Hepatocyte (in vitro differentiated cells): ENCODE measurements around the gene ATP9A.
A peak's percentile ranks its signal among the peaks of the same experiment; 100 is the strongest.

Experiments used
- CTCF ChIP-seq: fragments of 200-600 bp; sonication (generic); IDR thresholded peaks from 2 replicates; pipeline ENCODE4 v1.5.1; 2016; ENCODE audit warnings: antibody characterized with exemption, mild to moderate bottlenecking; ENCODE audit not compliant: poor library complexity
- EZH2 ChIP-seq: fragments of 200-600 bp; sonication (generic); IDR thresholded peaks from 2 replicates; pipeline ENCODE4 v1.6.1; 2016; ENCODE audit warnings: antibody characterized with exemption, mild to moderate bottlenecking, borderline replicate concordance

- TF ChIP-seq EZH2: no peak
- TF ChIP-seq CTCF: peak; percentile 87
Observed at GRCh38 chr20:51595058-51595532, 173.1 kb downstream of the ATP9A start.
